Subcutaneous preadipocyte (primary cell): ENCODE measurements around the gene RAB6A. TPM values are rescaled to one million over a fixed set of nuclear protein-coding genes. Genes with fewer than 3 reads are reported as not detected.

Experiments
- total RNA-seq: library from RNA; depleted of rRNA; stranded (reverse); fragments of >200 nt; gene quantifications from 2 replicates; pipeline ENCODE4 v1.2.3, GENCODE V29; 2012

RAB6A gene
- total RNA-seq = 82.7 and 111 TPM in 2 replicates

GRCh38 chr11:73760679-73761402 lies at the start of gene RAB6A:
Gene RAB6A (minus strand): TSS chr11:73761074. CDS start chr11:73760635, 439 bp downstream.

GRCh38 chr11:73787643-73788558 lies 27.0 kb upstream of the RAB6A start, which contains the start of gene MRPL48:
Gene MRPL48 (plus strand): TSS chr11:73787874. CDS start chr11:73787972, 98 bp downstream.

GRCh38 chr11:73645972-73646631 lies 114.8 kb downstream of the RAB6A start, which contains the start of gene PLEKHB1:
Gene PLEKHB1 (plus strand): TSS chr11:73646581. CDS start chr11:73646609, 28 bp downstream.

Other genes with a start within 250 kb of the RAB6A start
- gene FAM168A, start 163.0 kb downstream of the RAB6A start, total RNA-seq = 20.2 and 21.9 TPM in 2 replicates
- gene PLEKHB1, start 114.5 kb downstream of the RAB6A start, total RNA-seq = under 0.01 TPM in 1 of 2 replicates, not detected in the other
- gene MRPL48, start 26.8 kb upstream of the RAB6A start, total RNA-seq = 14.7 and 19.0 TPM in 2 replicates
- gene COA4, start 115.8 kb upstream of the RAB6A start, total RNA-seq = 77.4 and 100 TPM in 2 replicates
- 9.0 and 12.5 TPM in 2 replicates for gene PAAF1, start 115.9 kb upstream of the RAB6A start, total RNA-seq
- not detected in 2 replicates for gene DNAJB13, start 190.0 kb upstream of the RAB6A start, total RNA-seq
- gene UCP2, start 221.8 kb upstream of the RAB6A start, total RNA-seq = 0.37 and 0.59 TPM in 2 replicates
- gene UCP3, start 248.0 kb upstream of the RAB6A start, total RNA-seq = 0.73 and 0.78 TPM in 2 replicates